Middle frontal gyrus (tissue), 1 donor: ENCODE results near the gene GRIK1.

ENCODE experiments used
- DNase-seq: peaks from one replicate; pipeline ENCODE4 v3.0.0-alpha.2; 2015; ENCODE audit warnings: low spot score; ENCODE audit errors: extremely low spot score

GRIK1 gene

GRCh38 chr21:29645666-29646553 lies 293.9 kb downstream of the GRIK1 start:
- no peak for DNase-seq

GRCh38 chr21:29643289-29643688 lies 296.5 kb downstream of the GRIK1 start:
- no peak for DNase-seq

GRCh38 chr21:29642551-29643245 lies 297.1 kb downstream of the GRIK1 start:
- DNase-seq: no peak

GRCh38 chr21:29641635-29642550 lies 297.9 kb downstream of the GRIK1 start:
- DNase-seq: no peak

- no peak for DNase-seq
Observed at GRCh38 chr21:29641001-29641634, 298.7 kb downstream of the GRIK1 start.

- no peak for DNase-seq
Observed at GRCh38 chr21:29640080-29640508, 299.7 kb downstream of the GRIK1 start.

GRCh38 chr21:29639366-29640079 lies 300.3 kb downstream of the GRIK1 start:
- no peak for DNase-seq

- DNase-seq: no peak
Observed at GRCh38 chr21:29638761-29639327, 301.0 kb downstream of the GRIK1 start.

- no peak for DNase-seq
Observed at GRCh38 chr21:29638138-29638537, 301.7 kb downstream of the GRIK1 start.

- DNase-seq: no peak
Observed at GRCh38 chr21:29637553-29637952, 302.2 kb downstream of the GRIK1 start.

GRCh38 chr21:29637134-29637533 lies 302.7 kb downstream of the GRIK1 start:
- DNase-seq: no peak

GRCh38 chr21:29634418-29634817 lies 305.4 kb downstream of the GRIK1 start:
- no peak for DNase-seq

GRCh38 chr21:29633756-29634155 lies 306.0 kb downstream of the GRIK1 start:
- no peak for DNase-seq

- no peak for DNase-seq
Observed at GRCh38 chr21:29630441-29630840, 309.4 kb downstream of the GRIK1 start.

- DNase-seq: no peak
Observed at GRCh38 chr21:29627905-29628304, 311.9 kb downstream of the GRIK1 start.

GRCh38 chr21:29626801-29627470 lies 312.9 kb downstream of the GRIK1 start:
- no peak for DNase-seq

GRCh38 chr21:29625990-29626389 lies 313.8 kb downstream of the GRIK1 start:
- DNase-seq: no peak

- DNase-seq: no peak
Observed at GRCh38 chr21:29624776-29625175, 315.0 kb downstream of the GRIK1 start.

GRCh38 chr21:29621525-29621924 lies 318.3 kb downstream of the GRIK1 start:
- no peak for DNase-seq
